HG02852 (cell line): ENCODE measurements around the gene TMEM94.
A peak's percentile ranks its signal among the peaks of the same experiment; 100 is the strongest.
"Not testable (repeated sequence)": the region's sequence is repeated elsewhere in the genome, so short reads cannot be mapped to it uniquely, and the experiment has no call there.

Source experiments
- ATAC-seq: cut with Tn5 transposase; IDR thresholded peaks from one replicate; pipeline ENCODE4 v1.9.1; 2021; ENCODE audit warnings: mild to moderate bottlenecking, moderate library complexity; ENCODE audit not compliant: unreplicated experiment

Gene TMEM94

DNA sequence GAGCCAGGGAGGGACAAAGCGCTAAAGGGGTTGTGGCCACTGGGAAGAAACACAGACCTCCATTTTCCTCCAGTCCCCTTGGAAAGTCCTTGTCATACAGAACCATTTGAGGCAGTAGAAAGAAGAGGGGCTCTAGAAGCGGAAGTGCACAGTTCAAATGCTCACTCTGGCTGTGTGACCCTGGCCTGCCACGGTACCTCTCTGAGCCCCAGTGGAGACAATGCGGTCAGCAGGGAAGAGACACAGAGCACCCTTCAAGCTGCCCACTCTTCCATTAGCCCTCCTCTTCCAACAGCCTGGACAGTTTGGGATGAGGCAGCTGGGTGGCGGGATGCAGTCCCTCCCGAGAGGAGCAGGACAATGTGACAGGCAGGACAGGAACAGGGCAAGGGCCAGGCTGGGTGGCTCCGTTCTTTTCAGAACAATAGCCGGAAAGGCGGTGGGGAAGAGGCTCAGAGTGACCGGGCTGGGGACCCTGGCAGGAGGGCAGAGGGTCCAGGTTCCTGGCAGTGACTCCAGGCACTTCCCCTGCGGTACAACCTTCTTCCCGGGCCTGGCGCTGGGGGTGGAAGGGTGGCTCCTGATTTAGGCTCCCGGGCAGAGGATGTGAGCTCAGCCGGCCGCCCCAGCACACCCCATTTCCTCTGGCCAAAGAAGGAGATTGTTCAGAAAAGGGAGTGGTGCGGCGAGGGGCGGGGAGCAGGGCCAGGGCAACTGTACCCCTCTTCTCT lies 53.3 kb downstream of the TMEM94 start:
- ATAC-seq, result no peak

DNA sequence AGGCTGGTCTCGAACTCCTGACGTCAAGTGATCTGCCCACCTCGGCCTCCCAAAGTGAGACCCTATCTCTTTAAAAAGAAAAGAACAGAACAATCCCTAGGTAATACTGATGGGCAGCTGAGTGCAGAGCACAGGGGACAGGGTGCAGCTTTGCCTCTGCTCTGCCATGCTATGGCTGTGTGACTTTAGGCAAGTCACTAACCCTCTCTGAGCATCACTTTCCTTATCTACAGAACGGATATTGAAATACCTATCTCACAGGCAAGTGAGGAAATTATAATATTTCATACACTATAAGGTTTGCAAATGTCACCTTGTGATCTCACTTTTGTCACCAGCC lies 54.8 kb downstream of the TMEM94 start:
- no peak for ATAC-seq

DNA sequence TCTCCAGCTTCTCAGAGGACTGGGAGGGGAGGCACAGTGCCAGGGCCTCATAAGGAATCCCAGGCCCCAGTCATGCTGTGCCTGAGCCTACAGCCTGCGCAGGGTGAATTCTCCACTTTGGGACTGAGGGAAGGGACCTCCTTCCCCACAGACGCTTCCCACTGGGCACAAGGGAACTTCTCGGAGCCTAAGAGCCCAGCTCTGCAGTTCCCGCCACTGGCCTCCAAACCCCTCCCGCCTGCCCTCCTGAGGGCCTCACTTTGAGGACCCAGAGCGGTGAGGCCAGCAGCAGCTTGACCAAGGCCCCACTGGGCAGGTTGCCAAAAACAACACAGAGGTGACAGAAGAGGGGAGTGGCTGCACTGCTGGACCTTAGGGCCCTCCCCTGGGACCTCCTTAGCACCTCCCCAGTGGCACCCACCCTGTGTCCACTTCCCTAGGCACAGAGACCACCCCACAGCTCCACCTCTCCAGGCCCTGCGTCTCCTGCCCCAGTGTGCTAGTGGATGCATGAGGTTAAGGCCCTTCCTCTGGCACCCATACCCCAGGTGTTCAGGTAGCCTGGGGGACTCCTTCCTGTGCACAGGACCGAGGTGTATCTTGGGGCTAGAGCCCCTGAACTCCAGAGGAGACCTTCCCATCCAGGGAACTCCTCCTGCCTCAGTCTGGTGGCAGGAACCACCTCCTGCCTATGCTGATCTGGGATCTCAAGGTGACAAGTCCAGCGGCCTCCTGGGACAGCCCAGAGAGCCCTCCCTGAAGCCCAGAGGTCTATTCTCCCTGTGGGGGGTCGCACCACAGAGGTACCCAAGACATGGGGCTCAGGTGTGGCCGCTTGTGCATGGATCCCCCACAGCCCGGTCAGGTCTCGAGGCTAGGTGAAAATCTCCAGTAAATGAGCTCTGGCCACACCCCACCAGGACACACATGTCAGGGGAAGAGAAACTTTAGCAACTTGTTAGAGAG lies 55.5 kb downstream of the TMEM94 start:
- no peak for ATAC-seq

DNA sequence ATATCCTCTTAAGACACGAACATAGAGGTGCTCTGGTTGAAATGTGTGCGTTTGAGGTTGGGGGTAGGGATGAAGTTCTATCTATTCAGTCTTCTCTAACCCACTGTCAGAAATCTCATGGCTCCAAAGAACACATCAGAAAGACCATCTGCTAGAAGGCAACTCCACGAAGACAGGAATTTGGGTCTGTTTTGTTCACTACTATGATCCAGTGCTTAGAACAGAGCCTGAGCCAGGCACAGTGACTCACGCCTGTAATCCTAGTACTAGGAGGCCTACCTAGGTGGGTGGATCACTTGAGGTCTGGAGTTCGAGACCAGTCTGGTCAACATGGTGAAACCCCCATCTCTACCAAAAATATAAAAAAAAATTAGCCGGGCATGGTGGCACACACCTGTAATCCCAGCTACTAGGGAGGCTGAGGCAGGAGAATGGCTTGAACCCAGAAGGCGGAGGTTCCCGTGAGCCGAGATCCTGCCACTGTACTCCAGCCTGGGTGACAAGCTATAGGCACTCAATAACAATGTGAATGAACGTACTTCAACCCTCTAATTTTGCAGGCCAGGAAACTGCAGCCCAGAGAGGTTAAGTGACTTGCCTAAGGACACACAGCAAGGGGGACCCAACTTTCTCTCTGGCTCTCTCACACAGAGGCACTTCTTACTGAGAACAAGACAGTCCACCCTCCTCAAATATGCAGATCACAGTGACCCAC lies 56.6 kb downstream of the TMEM94 start:
- no peak for ATAC-seq

DNA sequence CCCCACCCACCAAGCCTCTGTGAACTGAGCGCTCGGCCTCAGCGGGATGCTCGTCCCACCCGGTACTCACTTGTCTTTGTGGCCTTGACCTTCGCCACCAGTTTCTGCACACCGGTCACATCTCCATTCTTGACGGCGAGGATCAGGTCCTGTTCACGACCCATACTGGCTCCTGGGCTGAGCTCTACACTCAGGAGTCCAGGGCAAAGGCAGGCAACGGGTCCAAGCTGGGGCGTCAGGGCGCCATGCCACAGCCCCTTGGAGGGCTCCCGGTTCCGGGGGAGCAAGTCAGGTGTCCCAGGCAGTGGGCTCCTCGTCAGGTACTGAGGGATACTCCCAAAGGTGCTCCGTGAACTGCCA lies 57.2 kb downstream of the TMEM94 start:
- no peak for ATAC-seq

DNA sequence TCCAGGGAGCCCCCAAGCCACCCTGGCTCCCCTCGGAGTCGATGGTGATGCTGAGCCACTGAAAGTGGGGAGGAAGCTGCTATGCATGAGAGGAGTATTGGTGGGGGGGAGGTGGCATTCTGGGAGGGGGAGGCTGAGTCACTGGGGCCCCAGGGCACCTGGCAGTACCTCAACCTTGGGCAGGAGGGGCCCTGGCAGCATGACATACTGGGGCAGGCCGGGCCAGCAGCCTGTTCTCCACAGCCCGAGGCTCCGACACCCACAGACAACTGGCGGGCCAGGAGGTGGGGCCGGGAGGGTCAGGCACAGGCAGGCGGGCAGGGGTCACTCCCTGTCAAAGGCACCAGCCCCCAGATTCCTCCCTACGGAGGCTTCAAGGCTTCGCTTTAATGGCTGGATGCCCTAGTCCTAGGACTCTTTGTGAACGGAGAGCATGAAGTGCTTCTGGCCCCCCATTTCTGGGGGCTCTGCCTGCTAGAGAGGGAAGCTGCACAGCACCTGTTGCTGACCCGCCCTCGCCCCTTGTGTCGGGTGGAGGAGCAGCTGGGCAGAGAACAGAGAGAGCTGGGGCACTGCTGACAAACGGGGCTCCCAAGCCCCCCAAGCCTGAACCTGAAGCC lies 58.0 kb downstream of the TMEM94 start:
- no peak for ATAC-seq

DNA sequence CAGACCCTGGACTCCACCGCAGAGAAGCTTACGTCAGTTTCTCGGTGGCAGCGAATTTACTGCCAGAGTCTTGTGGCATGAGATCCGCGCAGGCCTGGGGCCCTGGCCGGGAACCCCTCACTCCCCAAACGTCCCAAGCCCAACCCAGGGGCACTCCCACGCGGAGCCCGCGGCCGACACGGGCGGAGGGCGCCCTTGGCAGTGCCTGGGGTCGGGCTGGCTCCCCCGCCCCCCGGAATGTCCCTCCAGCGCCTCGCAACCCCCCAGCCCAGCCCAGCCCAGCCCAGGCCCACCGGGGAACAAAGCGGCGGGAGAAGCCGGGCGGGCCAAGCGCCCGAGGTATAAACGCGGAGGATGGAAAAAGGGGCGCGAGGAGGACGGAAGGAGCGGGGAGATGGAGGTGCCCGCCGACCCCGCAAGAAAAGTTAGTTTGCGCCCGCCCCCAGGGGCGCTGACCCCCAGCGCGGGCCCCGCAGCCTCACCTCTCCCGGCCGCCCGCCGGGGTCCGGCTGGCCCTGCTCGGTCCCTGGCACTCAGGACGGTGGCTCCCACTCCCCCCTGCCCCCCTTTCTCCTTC lies 58.6 kb downstream of the TMEM94 start:
- ATAC-seq, result no peak

DNA sequence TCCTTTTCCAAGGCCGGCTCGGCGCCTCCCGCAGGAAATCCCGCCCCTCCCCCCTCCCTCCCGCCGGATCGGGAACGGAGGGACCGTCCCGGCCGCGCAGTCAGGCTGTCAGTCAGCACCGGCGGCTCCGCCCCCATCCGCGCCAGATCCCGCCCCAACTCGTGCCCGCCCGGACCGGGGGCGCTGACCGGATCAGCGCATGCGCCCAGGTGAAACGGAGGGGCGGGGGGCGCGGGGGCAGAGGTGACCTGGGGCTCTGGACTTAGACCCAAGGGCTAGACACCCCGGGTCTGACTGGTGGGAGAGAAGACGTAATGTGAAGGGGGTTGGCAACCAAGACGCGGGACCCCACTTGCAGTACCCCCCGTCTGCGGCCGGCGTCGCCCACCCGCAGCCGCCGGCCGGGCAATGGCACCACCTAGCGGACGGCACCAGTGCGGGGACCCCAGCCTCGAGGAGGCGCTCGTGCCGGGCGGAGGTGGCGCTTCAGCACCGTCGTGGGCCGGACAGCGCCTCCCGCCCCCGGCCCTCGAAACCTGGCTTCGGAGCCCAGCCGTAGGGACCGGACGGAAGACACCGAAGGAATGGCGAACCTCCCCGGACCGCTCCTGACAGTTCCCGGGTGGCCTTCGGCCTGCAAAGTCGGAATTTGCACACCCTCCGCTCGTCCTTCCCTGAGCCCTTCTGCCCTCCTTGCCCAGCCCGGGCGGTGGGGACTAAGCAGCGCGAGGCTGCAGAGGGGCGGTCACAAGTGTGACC lies 59.2 kb downstream of the TMEM94 start, which contains the start of gene CASKIN2:
CASKIN2 (minus strand) TSS at position 42 of the 759 bp plus-strand sequence. CDS start 1,733 bp downstream, outside the sequence.
- ATAC-seq, result peak; percentile 34

DNA sequence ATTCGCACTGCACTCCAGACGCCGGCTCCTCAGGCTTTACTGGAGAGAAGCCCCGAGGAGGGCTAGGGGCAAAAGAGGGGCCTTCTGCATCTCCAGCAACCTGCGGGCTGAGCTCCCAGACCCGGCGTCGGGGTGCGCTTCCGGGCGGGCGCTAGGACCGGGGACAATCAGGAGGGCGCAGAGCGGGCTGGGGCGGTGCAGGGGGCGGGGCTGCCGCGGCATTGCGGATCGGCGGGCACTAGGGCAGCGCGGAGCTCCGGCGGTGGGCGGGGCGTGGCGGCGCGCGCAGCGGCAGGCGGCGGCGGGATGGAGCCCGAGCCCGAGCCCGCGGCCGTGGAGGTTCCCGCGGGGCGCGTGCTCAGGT lies 59.8 kb downstream of the TMEM94 start, which contains the start of gene TSEN54:
TSEN54 (plus strand) TSS at position 274 of the 364 bp plus-strand sequence; CDS start at position 307, 33 bp downstream.
- peak; percentile 70 for ATAC-seq

DNA sequence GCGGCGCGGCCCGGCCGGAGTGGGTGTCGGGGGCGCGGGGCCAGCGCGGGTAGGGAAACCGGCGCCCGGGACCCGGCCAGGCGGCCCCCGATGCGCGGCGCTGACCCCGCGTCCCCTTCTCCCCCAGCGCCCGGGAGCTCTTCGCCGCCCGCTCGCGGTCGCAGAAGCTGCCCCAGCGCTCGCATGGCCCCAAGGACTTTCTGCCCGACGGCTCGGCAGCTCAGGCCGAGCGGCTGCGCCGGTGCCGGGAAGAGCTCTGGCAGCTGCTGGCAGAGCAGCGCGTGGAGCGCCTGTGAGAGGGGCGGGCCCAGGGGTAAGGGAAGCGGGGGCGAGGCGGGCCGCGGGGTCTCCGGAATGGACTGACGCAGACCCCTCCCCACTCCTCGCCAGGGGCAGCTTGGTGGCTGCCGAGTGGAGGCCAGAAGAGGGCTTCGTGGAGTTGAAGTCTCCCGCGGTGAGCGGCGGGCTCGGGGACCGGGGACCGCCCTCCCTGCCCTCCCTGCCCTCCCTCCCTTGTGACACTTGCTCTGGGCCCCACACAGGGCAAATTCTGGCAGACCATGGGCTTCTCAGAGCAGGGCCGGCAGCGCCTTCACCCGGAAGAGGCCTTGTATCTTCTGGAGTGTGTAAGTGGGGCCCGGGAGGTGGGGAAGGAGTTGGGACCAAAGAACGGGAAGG lies 60.3 kb downstream of the TMEM94 start:
- ATAC-seq, result peak; percentile 8

DNA sequence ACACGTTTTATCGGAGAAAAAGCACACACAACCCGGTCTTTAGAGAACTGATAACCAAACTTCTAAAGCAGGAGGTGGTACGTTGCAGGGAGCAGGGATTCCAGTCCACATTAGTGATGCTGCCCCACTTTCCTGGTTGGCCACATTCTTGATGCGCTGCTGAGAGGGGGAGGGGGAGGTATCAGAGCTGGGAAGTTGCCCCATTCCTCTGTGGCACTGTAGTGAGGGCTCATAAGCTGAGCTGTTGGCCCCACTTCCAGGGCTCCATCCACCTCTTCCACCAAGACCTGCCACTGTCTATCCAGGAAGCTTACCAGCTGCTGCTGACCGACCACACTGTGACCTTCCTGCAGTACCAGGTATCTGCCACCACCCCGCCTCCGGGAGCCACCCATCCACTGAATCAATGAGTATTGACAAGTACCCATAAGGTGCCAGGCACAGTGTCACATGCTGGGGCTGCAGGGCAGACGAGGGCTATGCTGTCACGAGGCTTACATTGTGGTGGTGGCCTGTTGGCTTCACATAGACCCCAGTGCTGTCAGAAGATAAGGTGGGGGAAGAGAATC lies 60.9 kb downstream of the TMEM94 start:
- ATAC-seq, result no peak

DNA sequence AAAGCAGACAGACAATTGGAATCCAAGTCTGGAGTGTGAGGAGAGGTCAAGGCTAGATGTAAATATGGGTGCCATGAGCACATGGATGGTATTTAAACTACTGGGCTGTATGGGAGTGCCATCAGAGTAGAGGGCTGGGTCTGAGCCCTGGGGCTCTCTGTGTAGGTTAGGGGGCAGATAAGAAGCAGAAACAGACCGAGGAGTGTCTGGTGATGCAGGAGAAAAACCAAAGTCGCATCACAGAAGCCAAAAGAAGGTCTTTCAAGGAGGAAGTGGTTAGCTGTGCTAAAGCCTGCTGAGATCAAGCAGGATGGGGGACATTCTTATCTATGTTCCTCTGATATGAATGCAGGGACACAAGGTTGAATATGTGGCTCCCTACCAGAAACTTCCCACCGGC lies 61.8 kb downstream of the TMEM94 start:
- no peak for ATAC-seq

DNA sequence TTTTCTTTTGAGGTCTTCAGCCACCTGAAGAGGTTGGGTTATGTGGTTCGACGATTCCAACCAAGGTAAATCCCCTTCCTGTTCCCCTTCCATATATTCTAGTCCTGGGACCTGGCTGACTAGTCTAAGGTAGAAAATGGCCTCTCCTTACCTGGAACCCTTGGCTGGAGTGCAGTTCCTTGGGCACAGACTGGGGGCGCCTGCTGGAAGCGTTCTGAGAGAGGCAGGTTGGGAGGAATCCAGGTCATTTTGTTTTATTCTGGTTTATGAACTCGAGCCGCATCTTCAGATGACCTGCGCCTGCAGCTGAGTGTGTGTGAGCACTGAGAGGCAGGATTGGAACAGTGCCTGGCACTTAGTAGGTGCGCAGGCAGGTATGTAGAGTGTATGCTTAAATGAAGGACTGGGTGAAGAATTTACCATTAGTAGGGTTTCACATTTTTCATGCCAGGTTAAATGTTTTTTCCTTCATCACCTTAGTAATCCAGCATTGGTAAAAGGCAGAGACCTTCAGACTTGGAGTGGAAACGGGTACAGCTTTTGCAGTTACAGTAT lies 62.6 kb downstream of the TMEM94 start:
- no peak for ATAC-seq

DNA sequence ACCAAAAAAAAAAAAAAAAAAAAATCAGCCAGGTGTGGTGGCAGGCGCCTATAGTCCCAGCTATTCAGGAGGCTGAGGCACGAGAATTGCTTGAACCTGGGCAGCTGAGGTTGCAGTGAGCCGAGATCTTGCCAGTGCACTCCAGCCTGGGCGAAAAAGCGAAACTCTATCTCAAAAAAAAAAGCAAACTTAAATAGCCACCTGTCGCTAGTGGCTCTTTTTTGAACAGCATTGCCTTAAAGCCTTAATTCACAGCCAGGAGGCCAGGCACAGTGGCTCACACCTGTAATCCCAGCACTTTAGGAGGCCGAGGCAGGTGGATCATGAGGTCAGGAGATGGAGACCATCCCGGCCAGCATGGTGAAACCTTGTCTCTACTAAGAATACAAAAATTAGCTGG lies 64.0 kb downstream of the TMEM94 start:
- not testable (repeated sequence) for ATAC-seq

DNA sequence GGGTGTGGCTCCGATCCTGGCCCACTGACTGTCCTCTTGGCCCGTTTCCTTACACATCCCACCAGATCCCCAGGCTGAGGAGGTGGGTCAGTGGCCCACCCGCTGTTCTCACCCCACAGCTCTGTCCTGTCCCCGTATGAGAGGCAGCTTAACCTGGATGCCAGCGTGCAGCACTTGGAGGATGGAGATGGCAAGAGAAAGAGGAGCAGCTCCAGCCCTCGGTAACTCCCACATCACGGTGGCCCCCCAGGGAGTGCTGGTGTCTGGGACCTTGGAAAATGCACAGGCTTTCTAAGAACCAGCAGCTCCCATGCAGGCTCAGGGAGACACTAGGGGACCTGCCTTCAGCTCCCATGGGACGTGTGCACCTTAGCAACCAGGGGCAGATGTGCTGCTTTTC lies 64.9 kb downstream of the TMEM94 start:
- ATAC-seq, result no peak

DNA sequence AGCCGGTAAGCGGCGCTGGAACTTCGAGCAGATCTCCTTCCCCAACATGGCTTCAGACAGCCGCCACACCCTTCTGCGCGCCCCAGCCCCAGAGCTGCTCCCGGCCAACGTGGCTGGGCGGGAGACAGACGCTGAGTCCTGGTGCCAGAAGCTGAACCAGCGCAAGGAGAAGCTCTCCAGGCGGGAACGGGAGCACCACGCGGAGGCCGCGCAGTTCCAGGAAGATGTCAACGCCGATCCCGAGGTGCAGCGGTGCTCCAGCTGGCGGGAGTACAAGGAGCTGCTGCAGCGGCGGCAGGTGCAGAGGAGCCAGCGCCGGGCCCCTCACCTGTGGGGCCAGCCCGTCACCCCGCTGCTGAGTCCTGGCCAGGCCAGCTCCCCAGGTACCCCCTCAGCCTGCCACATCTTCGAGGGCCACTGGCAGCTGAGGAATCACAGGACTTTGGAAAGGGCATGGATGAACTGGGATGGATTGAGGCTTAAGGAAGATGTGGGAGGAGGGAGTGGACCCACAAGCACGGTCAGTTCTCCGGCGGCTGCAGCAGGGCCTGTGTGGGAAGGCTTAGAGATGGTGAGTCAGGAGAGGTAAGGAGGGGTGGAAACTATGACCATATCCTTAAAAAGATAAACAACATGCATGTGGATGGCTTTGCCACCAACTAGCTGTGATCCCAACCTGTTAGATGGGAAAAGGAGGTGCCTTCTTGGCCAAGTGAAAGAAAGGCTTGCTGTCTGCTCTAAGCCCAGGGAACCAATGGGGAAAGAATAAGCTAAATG lies 65.7 kb downstream of the TMEM94 start:
- no peak for ATAC-seq

DNA sequence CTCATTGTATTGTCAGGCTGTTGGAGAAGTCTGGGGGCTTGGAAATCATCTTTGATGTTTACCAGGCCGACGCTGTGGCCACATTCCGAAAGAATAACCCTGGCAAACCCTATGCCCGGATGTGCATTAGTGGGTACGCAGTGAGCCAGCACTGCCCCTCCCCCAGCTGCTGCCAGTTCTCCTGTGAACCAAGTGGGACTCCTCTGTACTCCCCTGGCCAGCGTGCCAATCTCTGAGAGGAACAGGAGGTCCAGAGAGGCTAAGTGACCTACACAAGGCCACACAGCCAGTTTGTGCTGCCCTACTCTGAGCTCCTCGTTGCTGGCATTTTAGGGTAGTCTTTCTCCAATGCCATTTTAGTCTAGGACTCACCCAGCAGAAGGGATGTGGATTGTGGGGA lies 67.2 kb downstream of the TMEM94 start:
- no peak for ATAC-seq
